Lower leg skin (tissue), 4 donors: Measurements from ENCODE around the gene SLC5A3. TPM values are rescaled to one million over a fixed set of nuclear protein-coding genes. Genes with fewer than 3 reads are reported as not detected.

ENCODE experiments used
- DNase-seq, 2 donors: peaks; one replicate each; pipeline ENCODE4 v3.0.0-alpha.2; 2019; ENCODE audit warnings: low spot score in 2 of 2
- H3K4me3 ChIP-seq: fragments of 200-600 bp; sonication (generic); 2 replicates; pipeline ENCODE4 v1.5.1; 2017; ENCODE audit warnings: mild to moderate bottlenecking, low read depth; ENCODE audit not compliant: poor library complexity, severe bottlenecking
- POLR2A ChIP-seq, 2 donors: fragments of 450-650 bp; IDR thresholded peaks; one replicate each; pipeline ENCODE4 v1.6.1; 2016 to 2017; ENCODE audit warnings: antibody characterized with exemption in 2 of 2, mild to moderate bottlenecking in 1 of 2, moderate library complexity in 1 of 2
- WGBS, 2 donors: methylation state at CpG; one replicate each; pipeline ENCODE4 v1.1.5; 2018; 5-methylcytosine and 5-hydroxymethylcytosine counted together
- intact Hi-C: fragments of 100-400 bp; cut with DNase I; formaldehyde crosslinking; loops from one replicate; pipeline ENCODE4 v1.15.0; 2023; ENCODE audit warnings: low total_unique reads
- total RNA-seq, 4 donors: library from RNA; depleted of rRNA; stranded (reverse); fragments of >200 nt; gene quantifications; one replicate each; pipeline ENCODE4 v1.1.0, GENCODE V29; 2016
- TF ChIP-seq, protein P1 (sequence below), 3 donors: fragments of 450-650 bp; IDR thresholded peaks; one replicate each; pipeline ENCODE4 v1.5.1; 2016; ENCODE audit warnings: antibody characterized with exemption in 3 of 3, mild to moderate bottlenecking in 3 of 3, moderate library complexity in 2 of 3

SLC5A3 gene
- total RNA-seq, 4 donors from 2014 or later, result 12.8 to 33.3 (median 28.6) TPM

DNA sequence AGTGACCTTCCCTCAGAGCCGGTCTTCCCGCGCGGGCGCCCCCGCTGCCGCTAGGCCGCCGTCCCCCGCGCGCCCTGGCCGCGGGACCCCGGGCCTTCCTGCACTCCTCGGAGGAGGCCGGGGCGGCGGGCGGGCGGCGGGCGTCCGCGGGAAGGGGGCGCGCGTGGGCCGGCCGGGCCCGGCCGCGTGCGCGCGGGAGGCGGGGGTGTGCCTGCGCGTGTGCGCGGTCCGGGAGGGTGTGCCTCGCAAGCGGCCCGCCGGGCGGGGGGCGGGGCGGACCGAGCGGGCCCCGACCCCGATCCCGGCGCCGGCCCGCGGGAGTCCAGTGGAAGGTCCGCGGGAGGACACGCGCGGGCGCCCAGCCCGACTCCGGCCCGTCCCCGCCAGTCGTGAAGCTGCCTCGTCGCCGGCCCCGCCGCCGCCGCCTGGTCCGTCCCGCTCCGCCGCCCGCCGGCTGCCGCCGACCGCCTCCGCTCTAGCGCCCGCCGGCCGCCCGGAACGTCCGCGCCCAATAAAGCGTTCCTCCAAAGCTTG lies 438 bp downstream of the SLC5A3 start:
- peak overlapping the region; percentile 84 for H3K4me3 ChIP-seq
- WGBS, 2 donors, result 1% methylated on average over 39 to 49 of the region's 95 CpGs
- intact Hi-C loops, result no loop called here
- no peak for TF ChIP-seq POLR2A (IDR thresholded peaks at IDR 0.05)
- TF ChIP-seq, protein P1, sequence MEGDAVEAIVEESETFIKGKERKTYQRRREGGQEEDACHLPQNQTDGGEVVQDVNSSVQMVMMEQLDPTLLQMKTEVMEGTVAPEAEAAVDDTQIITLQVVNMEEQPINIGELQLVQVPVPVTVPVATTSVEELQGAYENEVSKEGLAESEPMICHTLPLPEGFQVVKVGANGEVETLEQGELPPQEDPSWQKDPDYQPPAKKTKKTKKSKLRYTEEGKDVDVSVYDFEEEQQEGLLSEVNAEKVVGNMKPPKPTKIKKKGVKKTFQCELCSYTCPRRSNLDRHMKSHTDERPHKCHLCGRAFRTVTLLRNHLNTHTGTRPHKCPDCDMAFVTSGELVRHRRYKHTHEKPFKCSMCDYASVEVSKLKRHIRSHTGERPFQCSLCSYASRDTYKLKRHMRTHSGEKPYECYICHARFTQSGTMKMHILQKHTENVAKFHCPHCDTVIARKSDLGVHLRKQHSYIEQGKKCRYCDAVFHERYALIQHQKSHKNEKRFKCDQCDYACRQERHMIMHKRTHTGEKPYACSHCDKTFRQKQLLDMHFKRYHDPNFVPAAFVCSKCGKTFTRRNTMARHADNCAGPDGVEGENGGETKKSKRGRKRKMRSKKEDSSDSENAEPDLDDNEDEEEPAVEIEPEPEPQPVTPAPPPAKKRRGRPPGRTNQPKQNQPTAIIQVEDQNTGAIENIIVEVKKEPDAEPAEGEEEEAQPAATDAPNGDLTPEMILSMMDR (IDR thresholded peaks at IDR 0.05), result no peak
- peak in 1 of 2 donors; percentile 85 for DNase-seq

DNA sequence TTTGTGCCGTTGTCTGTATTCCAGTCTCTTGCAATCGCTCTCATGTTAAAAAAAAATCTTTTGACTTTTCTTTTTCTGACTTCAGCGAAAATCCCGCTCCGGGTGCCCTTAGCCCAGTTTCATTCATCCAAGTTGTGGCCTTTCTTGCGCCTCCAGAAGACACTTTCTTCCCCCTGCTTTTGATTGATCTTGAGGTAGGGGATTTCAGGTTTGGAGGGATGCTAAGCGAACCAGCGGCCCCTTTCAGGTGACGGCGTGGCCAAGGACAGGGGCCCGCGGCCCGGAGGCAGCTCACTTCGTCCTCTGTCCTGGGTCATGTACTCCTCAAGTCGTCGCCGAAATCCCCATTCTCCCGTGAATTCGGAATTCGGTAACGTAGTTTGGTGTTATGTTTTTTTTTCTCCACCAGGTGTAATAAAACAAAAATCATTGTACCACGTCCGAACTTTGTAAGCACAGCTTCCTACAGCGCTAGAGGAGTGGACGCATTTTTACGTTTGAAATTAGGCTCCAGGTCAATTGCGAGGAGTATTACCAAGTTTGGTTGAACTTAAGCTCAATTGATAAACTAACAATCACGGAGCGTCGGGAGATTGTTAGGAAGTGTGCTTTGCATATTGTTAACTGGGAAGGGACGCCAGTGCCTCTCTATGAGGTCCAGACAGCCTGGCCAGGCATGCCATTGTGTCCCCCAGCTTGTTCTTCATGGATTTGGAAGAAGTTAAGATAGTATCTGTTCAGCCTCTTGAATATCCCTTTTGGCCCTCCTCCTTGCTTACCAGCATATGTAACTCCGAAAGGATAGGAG lies 1.1 kb downstream of the SLC5A3 start:
- no peak for DNase-seq
- peak overlapping the region; percentile 47 for H3K4me3 ChIP-seq
- 12 to 13% methylated on average over 32 of the region's 32 CpGs for WGBS, 2 donors
- intact Hi-C loops, result no loop called here
- TF ChIP-seq, protein P1 (IDR thresholded peaks at IDR 0.05), result no peak
- no peak for TF ChIP-seq POLR2A (IDR thresholded peaks at IDR 0.05)

- H3K4me3 ChIP-seq, result no peak overlapping the region
- no peak for DNase-seq
- intact Hi-C loops, result no loop called here
- 47 to 59% methylated on average over 2 of the region's 2 CpGs for WGBS, 2 donors
- TF ChIP-seq, protein P1 (IDR thresholded peaks at IDR 0.05), result no peak
- no peak for TF ChIP-seq POLR2A (IDR thresholded peaks at IDR 0.05)
Measured at GRCh38 chr21:34075091-34075425, 1.7 kb downstream of the SLC5A3 start.

- TF ChIP-seq, protein P1 (IDR thresholded peaks at IDR 0.05), result no peak
- no peak for TF ChIP-seq POLR2A (IDR thresholded peaks at IDR 0.05)
- WGBS, 2 donors, result 72 to 74% methylated on average over 9 of the region's 9 CpGs
- H3K4me3 ChIP-seq, result no peak overlapping the region
- intact Hi-C loops, result no loop called here
- DNase-seq, result no peak
Measured at GRCh38 chr21:34075760-34076660, 2.6 kb downstream of the SLC5A3 start.

DNA sequence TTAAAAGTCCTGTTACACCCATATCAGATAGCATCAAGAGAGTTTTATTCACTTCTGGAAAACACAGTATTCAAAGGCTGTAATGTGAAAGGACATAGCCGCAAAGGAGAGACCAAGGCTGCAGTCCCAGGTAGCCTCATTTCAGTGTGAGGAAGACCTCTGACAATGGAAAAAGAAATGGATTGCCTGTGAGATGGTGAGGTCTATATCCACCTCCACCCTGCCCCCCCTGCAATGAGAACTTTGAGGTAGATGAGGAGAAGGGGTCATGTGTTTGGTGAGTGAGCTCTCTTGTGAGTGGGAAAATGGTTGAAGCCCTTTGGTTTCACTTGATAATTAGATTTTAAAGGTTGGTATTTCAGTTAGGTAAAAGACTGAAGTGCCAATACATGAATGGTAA lies 3.5 kb downstream of the SLC5A3 start:
- no peak for DNase-seq
- WGBS, 2 donors, result 88 to 100% methylated on average over 1 of the region's 1 CpG
- TF ChIP-seq, protein P1 (IDR thresholded peaks at IDR 0.05), result no peak
- no peak for TF ChIP-seq POLR2A (IDR thresholded peaks at IDR 0.05)
- H3K4me3 ChIP-seq, result no peak overlapping the region
- intact Hi-C loops, result no loop called here
